HEK293T (cell line): Measurements from ENCODE around the gene SELENOP.

Experiments used
- ARNT ChIP-seq: fragments of 450-650 bp; IDR thresholded peaks from 2 replicates; pipeline ENCODE4 v1.6.1; 2017; ENCODE audit warnings: mild to moderate bottlenecking
- BHLHE40 ChIP-seq: fragments of 450-650 bp; IDR thresholded peaks from 2 replicates; pipeline ENCODE4 v1.6.1; 2016; ENCODE audit warnings: mild to moderate bottlenecking, moderate library complexity, borderline replicate concordance
- ELF4 ChIP-seq: fragments of 450-650 bp; IDR thresholded peaks from 2 replicates; pipeline ENCODE4 v1.6.1; 2017; ENCODE audit warnings: antibody characterized with exemption
- FOXA1 ChIP-seq: fragments of 450-650 bp; IDR thresholded peaks from 2 replicates; pipeline ENCODE4 v1.6.1; 2016; ENCODE audit warnings: mild to moderate bottlenecking
- FOXK2 ChIP-seq: fragments of 450-650 bp; IDR thresholded peaks from 2 replicates; pipeline ENCODE4 v1.6.1; 2016; ENCODE audit warnings: mild to moderate bottlenecking
- FOXM1 ChIP-seq: fragments of 450-650 bp; IDR thresholded peaks from 2 replicates; pipeline ENCODE4 v1.6.1; 2017; ENCODE audit warnings: mild to moderate bottlenecking, borderline replicate concordance
- HDGF ChIP-seq: fragments of 450-650 bp; IDR thresholded peaks from 2 replicates; pipeline ENCODE4 v1.6.1; 2017; ENCODE audit warnings: antibody characterized with exemption, borderline replicate concordance
- L3MBTL2 ChIP-seq: fragments of 450-650 bp; conservative IDR thresholded peaks from 2 replicates; pipeline ENCODE4 v1.6.1; 2016; ENCODE audit warnings: mild to moderate bottlenecking
- NFRKB ChIP-seq: fragments of 450-650 bp; IDR thresholded peaks from 2 replicates; pipeline ENCODE4 v1.6.1; 2016; ENCODE audit warnings: mild to moderate bottlenecking, moderate library complexity
- SP1 ChIP-seq: fragments of 450-650 bp; IDR thresholded peaks from 2 replicates; pipeline ENCODE4 v1.6.1; 2017
- SUZ12 ChIP-seq: fragments of 450-650 bp; IDR thresholded peaks from 2 replicates; pipeline ENCODE4 v1.6.1; 2016; ENCODE audit warnings: mild to moderate bottlenecking
- TARDBP ChIP-seq: fragments of 450-650 bp; IDR thresholded peaks from 2 replicates; pipeline ENCODE4 v1.6.1; 2016
- ZNF384 ChIP-seq: fragments of 450-650 bp; IDR thresholded peaks from 2 replicates; pipeline ENCODE4 v1.6.1; 2016

DNA sequence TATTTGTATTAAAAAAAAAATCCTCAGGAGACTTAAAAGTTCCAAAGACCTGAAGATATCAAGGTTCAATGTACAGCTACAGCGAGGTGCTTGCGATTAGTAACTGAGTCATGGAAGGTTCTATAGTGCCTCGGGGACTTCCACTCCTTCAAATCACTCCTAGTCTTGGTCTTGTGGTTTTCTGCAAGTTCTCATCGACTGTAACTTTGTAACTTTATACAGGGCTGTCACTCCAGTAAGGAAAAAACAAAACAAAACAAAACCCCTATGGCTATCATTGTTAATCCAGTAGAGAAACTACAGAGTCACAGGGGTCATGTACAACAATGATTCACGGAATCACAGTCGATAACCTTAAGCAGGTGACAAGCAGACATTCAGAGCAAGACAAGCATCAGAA lies 39.8 kb upstream of the SELENOP start:
- TF ChIP-seq ZNF384 (no peak), FOXM1 (no peak), HDGF (no peak), L3MBTL2 (no peak), SUZ12 (no peak), FOXK2 (no peak), BHLHE40 (no peak), SP1 (no peak), TARDBP (no peak), NFRKB (no peak), FOXA1 (no peak), ELF4 (no peak), ARNT (no peak)
